Left ventricle myocardium inferior (tissue), 1 donor: Measurements from ENCODE around the gene SMYD4. TPM values are rescaled to one million over a fixed set of nuclear protein-coding genes. Genes with fewer than 3 reads are reported as not detected.
A peak's percentile ranks its signal among the peaks of the same experiment; 100 is the strongest.

Experiments
- DNase-seq: peaks from one replicate; pipeline ENCODE4 v3.0.0-alpha.2; 2020
- H3K27ac ChIP-seq: fragments of 200-600 bp; replicated peaks from 2 replicates; pipeline ENCODE4 v1.8.0; 2021
- H3K27me3 ChIP-seq: fragments of 200-600 bp; 2 replicates; pipeline ENCODE4 v1.8.0; 2021; ENCODE audit warnings: low read depth
- H3K36me3 ChIP-seq: fragments of 200-600 bp; 2 replicates; pipeline ENCODE4 v1.8.0; 2021
- H3K4me1 ChIP-seq: fragments of 200-600 bp; 2 replicates; pipeline ENCODE4 v1.8.0; 2021
- H3K4me3 ChIP-seq: fragments of 200-600 bp; 2 replicates; pipeline ENCODE4 v1.8.0; 2021; ENCODE audit warnings: mild to moderate bottlenecking, moderate library complexity
- H3K9me3 ChIP-seq: fragments of 200-600 bp; replicated peaks from 2 replicates; pipeline ENCODE4 v1.8.0; 2021
- CTCF ChIP-seq: fragments of 200-600 bp; IDR thresholded peaks from 2 replicates; pipeline ENCODE4 v1.8.0; 2021; ENCODE audit warnings: antibody characterized with exemption, mild to moderate bottlenecking, borderline replicate concordance
- intact Hi-C: fragments of 100-400 bp; cut with micrococcal nuclease; formaldehyde crosslinking; loops from one replicate; pipeline ENCODE4 v1.11.0; 2022
- total RNA-seq: library from RNA; stranded (reverse); fragmentation: NEBNext Ultra II Directional; extraction: Animal tissue kit (Norgen Biotek cat#: 25700); gene quantifications from one replicate; pipeline ENCODE4 v1.2.1, GENCODE V29; 2021
- donor health status: DM: no; HTN: yes; CAD: no; lungs with severe emphysema.

The SMYD4 gene
- total RNA-seq, 1 donor from 2014 or later = 13.7 TPM

- Histone ChIP-seq H3K4me3 (no peak overlapping the region), H3K36me3 (no peaks in the 10 kb centered on the region), H3K27ac (no peak overlapping the region), H3K4me1 (no peaks in the 10 kb centered on the region), H3K9me3 (no peaks in the 10 kb centered on the region), H3K27me3 (peaks cover 5% of the 10 kb centered on the region)
- intact Hi-C loops = no loop called here
- no peak for DNase-seq
- TF ChIP-seq CTCF = no peak
Measured at GRCh38 chr17:1753767-1754429, 75.8 kb downstream of the SMYD4 start.

DNA sequence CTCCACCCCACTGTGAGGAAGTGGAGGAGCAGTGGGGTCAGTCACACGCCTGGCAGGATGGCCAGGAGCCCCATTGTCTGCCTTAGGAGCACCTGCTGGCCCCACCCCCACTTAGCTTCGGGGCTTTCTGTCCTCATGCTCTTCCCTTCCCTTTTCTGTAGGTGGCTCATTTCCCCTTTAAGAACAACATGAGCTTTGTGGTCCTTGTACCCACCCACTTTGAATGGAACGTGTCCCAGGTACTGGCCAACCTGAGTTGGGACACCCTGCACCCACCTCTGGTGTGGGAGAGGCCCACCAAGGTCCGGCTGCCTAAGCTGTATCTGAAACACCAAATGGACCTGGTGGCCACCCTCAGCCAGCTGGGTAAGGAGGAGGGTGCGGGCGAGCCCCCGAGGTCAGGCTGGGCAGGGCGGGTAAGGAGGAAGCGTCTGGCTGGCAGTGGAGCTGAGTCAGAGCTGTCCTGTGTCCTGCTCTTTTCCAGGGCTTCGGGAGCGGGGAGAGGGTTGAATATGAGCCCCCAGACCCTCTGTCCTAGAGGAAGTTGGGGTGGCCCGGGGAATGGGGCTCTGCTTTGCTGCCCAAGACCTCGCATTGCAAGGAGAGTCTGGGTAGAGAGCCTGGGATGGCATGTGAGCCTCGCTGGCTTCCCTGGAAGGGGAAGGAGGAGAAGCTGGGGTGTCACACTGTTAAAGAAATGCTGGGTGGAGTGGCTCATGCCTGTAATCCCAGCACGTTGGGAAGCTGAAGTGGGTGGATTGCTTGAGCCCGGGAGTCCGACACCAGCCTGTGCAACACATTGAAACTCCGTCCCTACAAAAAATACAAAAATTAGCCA is 77.1 kb downstream of the SMYD4 start:
- Histone ChIP-seq H3K36me3 (no peaks in the 10 kb centered on the region), H3K4me1 (no peaks in the 10 kb centered on the region), H3K27me3 (peaks cover 5% of the 10 kb centered on the region), H3K4me3 (no peak overlapping the region), H3K27ac (peak overlapping the region; percentile 39), H3K9me3 (no peaks in the 10 kb centered on the region)
- intact Hi-C loops = no loop called here
- no peak for DNase-seq
- TF ChIP-seq CTCF = no peak

- Histone ChIP-seq H3K4me1 (peaks cover 10% of the 10 kb centered on the region), H3K9me3 (no peaks in the 10 kb centered on the region), H3K27me3 (peaks cover 5% of the 10 kb centered on the region), H3K36me3 (no peaks in the 10 kb centered on the region), H3K27ac (no peak overlapping the region), H3K4me3 (no peak overlapping the region)
- intact Hi-C loops = no loop called here
- no peak for TF ChIP-seq CTCF
- DNase-seq = no peak
Measured at GRCh38 chr17:1750628-1751027, 79.1 kb downstream of the SMYD4 start.

GRCh38 chr17:1746975-1747543 is 82.6 kb downstream of the SMYD4 start:
- intact Hi-C loops = no loop called here
- Histone ChIP-seq H3K4me1 (peaks cover 10% of the 10 kb centered on the region), H3K4me3 (no peak overlapping the region), H3K9me3 (no peaks in the 10 kb centered on the region), H3K27me3 (no peaks in the 10 kb centered on the region), H3K27ac (peak overlapping the region; percentile 62), H3K36me3 (no peaks in the 10 kb centered on the region)
- TF ChIP-seq CTCF = no peak
- DNase-seq = no peak

- Histone ChIP-seq H3K9me3 (no peaks in the 10 kb centered on the region), H3K4me1 (peaks cover 10% of the 10 kb centered on the region), H3K27me3 (no peaks in the 10 kb centered on the region), H3K27ac (no peak overlapping the region), H3K4me3 (no peak overlapping the region), H3K36me3 (no peaks in the 10 kb centered on the region)
- intact Hi-C loops = no loop called here
- no peak for DNase-seq
- TF ChIP-seq CTCF = no peak
Measured at GRCh38 chr17:1745513-1746020, 84.1 kb downstream of the SMYD4 start.
